ENCODE measurements around the gene GAK.

DNA sequence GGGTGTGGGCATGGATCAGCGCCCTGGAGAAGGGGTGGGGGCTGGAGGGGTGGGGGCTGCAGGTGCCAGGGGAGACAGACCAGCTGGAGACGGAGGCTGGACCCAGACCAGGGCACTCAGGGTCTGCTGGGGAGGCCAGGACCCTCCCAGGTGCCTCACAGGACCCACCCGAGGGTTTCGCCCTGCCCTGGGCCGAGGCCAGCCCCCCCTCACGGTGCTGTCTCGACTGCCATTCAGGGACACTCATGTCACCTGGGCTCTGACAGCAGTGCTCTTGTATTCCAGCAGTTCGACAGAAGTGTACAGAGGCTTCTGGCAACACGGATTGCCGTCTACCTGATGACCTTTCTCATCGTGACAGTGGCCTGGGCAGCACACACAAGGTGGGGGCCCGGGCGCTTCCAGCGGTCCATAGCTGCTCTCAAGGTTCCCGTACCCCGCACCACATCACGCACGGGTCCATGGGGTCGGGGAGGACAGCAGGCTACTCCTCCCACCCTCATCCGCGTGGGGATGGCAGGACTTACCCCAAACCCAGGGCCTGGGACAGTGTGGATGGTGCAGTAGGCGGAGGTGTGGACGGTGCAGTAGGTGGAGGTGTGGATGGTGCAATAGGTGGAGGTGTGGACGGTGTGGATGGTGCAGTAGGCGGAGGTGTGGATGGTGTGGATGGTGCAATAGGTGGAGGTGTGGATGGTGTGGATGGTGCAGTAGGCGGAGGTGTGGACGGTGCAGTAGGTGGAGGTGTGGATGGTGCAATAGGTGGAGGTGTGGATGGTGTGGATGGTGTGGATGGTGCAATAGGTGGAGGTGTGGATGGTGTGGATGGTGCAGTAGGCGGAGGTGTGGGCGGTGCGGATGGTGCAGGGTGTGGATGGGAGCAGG is 18.3 kb upstream of the GAK start:
- TF ChIP-seq POLR2A (IDR thresholded peaks at IDR 0.05): no peak
- TF ChIP-seq, protein P1, sequence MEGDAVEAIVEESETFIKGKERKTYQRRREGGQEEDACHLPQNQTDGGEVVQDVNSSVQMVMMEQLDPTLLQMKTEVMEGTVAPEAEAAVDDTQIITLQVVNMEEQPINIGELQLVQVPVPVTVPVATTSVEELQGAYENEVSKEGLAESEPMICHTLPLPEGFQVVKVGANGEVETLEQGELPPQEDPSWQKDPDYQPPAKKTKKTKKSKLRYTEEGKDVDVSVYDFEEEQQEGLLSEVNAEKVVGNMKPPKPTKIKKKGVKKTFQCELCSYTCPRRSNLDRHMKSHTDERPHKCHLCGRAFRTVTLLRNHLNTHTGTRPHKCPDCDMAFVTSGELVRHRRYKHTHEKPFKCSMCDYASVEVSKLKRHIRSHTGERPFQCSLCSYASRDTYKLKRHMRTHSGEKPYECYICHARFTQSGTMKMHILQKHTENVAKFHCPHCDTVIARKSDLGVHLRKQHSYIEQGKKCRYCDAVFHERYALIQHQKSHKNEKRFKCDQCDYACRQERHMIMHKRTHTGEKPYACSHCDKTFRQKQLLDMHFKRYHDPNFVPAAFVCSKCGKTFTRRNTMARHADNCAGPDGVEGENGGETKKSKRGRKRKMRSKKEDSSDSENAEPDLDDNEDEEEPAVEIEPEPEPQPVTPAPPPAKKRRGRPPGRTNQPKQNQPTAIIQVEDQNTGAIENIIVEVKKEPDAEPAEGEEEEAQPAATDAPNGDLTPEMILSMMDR (IDR thresholded peaks at IDR 0.05): no peak

Data from right lobe of liver (tissue), 4 donors.